Adrenal gland (tissue), 12 donors: ENCODE data around the gene EXOC4. TPM values are rescaled to one million over a fixed set of nuclear protein-coding genes. Genes with fewer than 3 reads are reported as not detected.

Source experiments
- DNase-seq, 7 donors: peaks; one replicate each; pipeline ENCODE4 v3.0.0-alpha.2; 2019 to 2020
- H3K27ac ChIP-seq, 5 donors: fragments of 200-600 bp; sonication (generic) in 4 of 5; 1 replicate in 3 of 5; 2 replicates in 2 of 5; pipeline versions ENCODE4 v1.5.1 to v1.8.0; 2016 to 2020; ENCODE audit warnings: mild to moderate bottlenecking in 1 of 5
- H3K27me3 ChIP-seq: fragments of 200-600 bp; 2 replicates; pipeline ENCODE4 v1.8.0; 2021
- H3K36me3 ChIP-seq, 2 donors: fragments of 200-600 bp; replicated peaks in 1 of 2; 1 replicate in 1 of 2; 2 replicates in 1 of 2; pipeline versions ENCODE4 v1.5.1 to v1.8.0; 2018 to 2022
- H3K4me1 ChIP-seq, 2 donors: fragments of 200-600 bp; replicated peaks in 1 of 2; 1 replicate in 1 of 2; 2 replicates in 1 of 2; pipeline versions ENCODE4 v1.5.1 to v1.8.0; 2018 to 2021
- H3K4me3 ChIP-seq, 4 donors: fragments of 200-600 bp; sonication (generic) in 3 of 4; one replicate each; pipeline ENCODE4 v1.5.1; 2016 to 2018
- H3K9me3 ChIP-seq, 3 donors: fragments of 200-600 bp; sonication (generic) in 1 of 3; replicated peaks in 1 of 3; 1 replicate in 2 of 3; 2 replicates in 1 of 3; pipeline versions ENCODE4 v1.5.1 to v1.8.0; 2016 to 2021
- CTCF ChIP-seq, 6 experiments: fragments of 450-650 bp in 4 of 6; fragments of 200-600 bp in 2 of 6; sonication (generic) in 1 of 6; IDR thresholded peaks; 1 replicate in 5 of 6; 2 replicates in 1 of 6; pipeline versions ENCODE4 v1.5.1 to v1.8.0; 2016 to 2021; ENCODE audit warnings: antibody characterized with exemption in 6 of 6, mild to moderate bottlenecking in 2 of 6, moderate library complexity in 1 of 6
- POLR2A ChIP-seq, 2 donors: fragments of 450-650 bp; IDR thresholded peaks; one replicate each; pipeline ENCODE4 v1.6.1; 2017; ENCODE audit warnings: antibody characterized with exemption in 2 of 2, mild to moderate bottlenecking in 2 of 2, moderate library complexity in 1 of 2
- WGBS, 4 donors: extraction: QIAGEN DNeasy Blood & Tissue Kit in 2 of 4; methylation state at CpG; one replicate each; pipeline versions ENCODE4 v1.1.5 to v1.1.7; 2013 to 2017; 5-methylcytosine and 5-hydroxymethylcytosine counted together
- intact Hi-C, 2 donors: fragments of 100-400 bp; cut with DNase I; formaldehyde crosslinking; loops; one replicate each; pipeline versions ENCODE4 v1.14.1 to v1.15.0; 2022 to 2023
- polyA plus RNA-seq, 3 donors: library from polyadenylated mRNA; stranded (reverse); fragments of 200-250 nt in 2 of 3; fragments of 350-450 nt in 1 of 3; fragmentation: Illumina TruSeq in 1 of 3; extraction: RNeasy Lipid Tissue Mini Kit (QIAGEN cat#74804) in 1 of 3; gene quantifications; one replicate each; pipeline ENCODE4 v1.2.3, GENCODE V29; 2013 to 2014
- total RNA-seq, 9 donors: library from RNA; depleted of rRNA in 4 of 9; stranded (reverse); fragments of >200 nt in 4 of 9; fragments of 120-200 nt in 1 of 9; fragmentation: NEBNext Ultra II Directional in 1 of 9; extraction: Animal tissue kit (Norgen Biotek cat#: 25700) in 1 of 9; gene quantifications; one replicate each; pipeline versions ENCODE4 v1.1.0 to v1.2.4, GENCODE V29; 2013 to 2023
- donor health status: healthy with polysubstance abuse.
- donor health status: Bipolar disorder and iron deficiency.
- donor health status: DM: yes; HTN: yes; CAD: no.
- donor health status: DM: no; HTN: no; CAD: no.
- donor health status: DM: no; HTN: no; CAD: no.
- donor health status: DM: yes; HTN: yes; CAD: no.

Gene EXOC4
- total and polyA plus RNA-seq, 12 donors: 12.5 to 93.8 (median 67.4) TPM

- 76 to 87% (median 83%) methylated on average over 5 of the region's 5 CpGs for WGBS, 4 donors
- no peaks in the 10 kb centered on the region for H3K36me3 ChIP-seq
- H3K27ac ChIP-seq: no peak overlapping the region
- no peaks in the 10 kb centered on the region for H3K27me3 ChIP-seq
- no peak for DNase-seq
- intact Hi-C loops: no loop called here
- H3K4me1 ChIP-seq: peaks cover 0 to 12% of the 10 kb centered on the region in 2 donors
- no peak for TF ChIP-seq CTCF (IDR thresholded peaks at IDR 0.05)
- no peak for TF ChIP-seq POLR2A (IDR thresholded peaks at IDR 0.05)
- no peak overlapping the region for H3K4me3 ChIP-seq
- H3K9me3 ChIP-seq: no peaks in the 10 kb centered on the region
Measured at GRCh38 chr7:133650487-133651300, 397.8 kb downstream of the EXOC4 start.

GRCh38 chr7:133652547-133652946 lies 399.7 kb downstream of the EXOC4 start:
- TF ChIP-seq CTCF (IDR thresholded peaks at IDR 0.05) (no peak), POLR2A (IDR thresholded peaks at IDR 0.05) (no peak)
- Histone ChIP-seq H3K27ac (no peak overlapping the region), H3K27me3 (no peaks in the 10 kb centered on the region), H3K4me1 (no peaks in the 10 kb centered on the region), H3K9me3 (no peaks in the 10 kb centered on the region), H3K36me3 (no peaks in the 10 kb centered on the region), H3K4me3 (no peak overlapping the region)
- intact Hi-C loops: no loop called here
- no peak for DNase-seq
- 81 to 84% (median 83%) methylated on average over 3 of the region's 3 CpGs for WGBS, 4 donors

- Histone ChIP-seq H3K9me3 (no peaks in the 10 kb centered on the region), H3K4me1 (no peaks in the 10 kb centered on the region), H3K4me3 (no peak overlapping the region), H3K27me3 (no peaks in the 10 kb centered on the region), H3K36me3 (no peaks in the 10 kb centered on the region), H3K27ac (no peak overlapping the region)
- TF ChIP-seq CTCF (IDR thresholded peaks at IDR 0.05): no peak
- no peak for TF ChIP-seq POLR2A (IDR thresholded peaks at IDR 0.05)
- intact Hi-C loops: no loop called here
- WGBS, 4 donors: 94 to 98% (median 97%) methylated on average over 4 of the region's 4 CpGs
- DNase-seq: no peak
Measured at GRCh38 chr7:133654547-133654946, 401.7 kb downstream of the EXOC4 start.

GRCh38 chr7:133662276-133662675 lies 409.4 kb downstream of the EXOC4 start:
- intact Hi-C loops: no loop called here
- no peak for DNase-seq
- Histone ChIP-seq H3K36me3 (no peaks in the 10 kb centered on the region), H3K27ac (no peak overlapping the region), H3K27me3 (no peaks in the 10 kb centered on the region), H3K4me1 (no peaks in the 10 kb centered on the region), H3K9me3 (no peaks in the 10 kb centered on the region), H3K4me3 (no peak overlapping the region)
- TF ChIP-seq POLR2A (IDR thresholded peaks at IDR 0.05) (no peak), CTCF (IDR thresholded peaks at IDR 0.05) (no peak)
- 93 to 99% (median 97%) methylated on average over 4 of the region's 4 CpGs for WGBS, 4 donors
